Esophagus (tissue), 2 donors: ENCODE data around the gene VPREB3. TPM values are rescaled to one million over a fixed set of nuclear protein-coding genes. Genes with fewer than 3 reads are reported as not detected.

ENCODE experiments used
- H3K27ac ChIP-seq, 2 donors: one replicate each; pipeline ENCODE4 v1.5.1; 2013; ENCODE audit warnings: low read depth in 2 of 2, mild to moderate bottlenecking in 2 of 2, inconsistent platforms in 1 of 2, low read length in 1 of 2, moderate library complexity in 1 of 2
- H3K27me3 ChIP-seq, 2 donors: one replicate each; pipeline ENCODE4 v1.6.1; 2013; ENCODE audit warnings: low read length in 2 of 2, control low read depth in 1 of 2, mild to moderate bottlenecking in 1 of 2; ENCODE audit not compliant: insufficient read depth in 2 of 2, control insufficient read depth in 1 of 2
- H3K36me3 ChIP-seq, 2 donors: one replicate each; pipeline ENCODE4 v1.6.1; 2013; ENCODE audit warnings: low read length in 1 of 2; ENCODE audit not compliant: control insufficient read depth in 2 of 2, insufficient read depth in 2 of 2
- H3K4me1 ChIP-seq, 2 donors: one replicate each; pipeline ENCODE4 v1.6.1; 2013; ENCODE audit warnings: low read length in 1 of 2; ENCODE audit not compliant: control insufficient read depth in 2 of 2, insufficient read depth in 2 of 2
- H3K4me3 ChIP-seq, 2 donors: one replicate each; pipeline ENCODE4 v1.5.1; 2013; ENCODE audit warnings: low read length in 2 of 2, mild to moderate bottlenecking in 2 of 2, low read depth in 1 of 2, moderate library complexity in 1 of 2
- H3K9me3 ChIP-seq, 2 donors: one replicate each; pipeline ENCODE4 v1.6.1; 2013; ENCODE audit warnings: mild to moderate bottlenecking in 2 of 2, low read depth in 1 of 2, low read length in 1 of 2, moderate library complexity in 1 of 2; ENCODE audit not compliant: control insufficient read depth in 2 of 2, insufficient read depth in 1 of 2
- WGBS, 2 donors: extraction: QIAGEN DNeasy Blood & Tissue Kit; methylation state at CpG; one replicate each; pipeline ENCODE4 v1.1.7; 2013; 5-methylcytosine and 5-hydroxymethylcytosine counted together
- polyA plus RNA-seq, 2 donors: library from polyadenylated mRNA; stranded (reverse); fragments of 200-250 nt; gene quantifications; one replicate each; pipeline ENCODE4 v1.2.3, GENCODE V29; 2013
- donor health status: healthy with polysubstance abuse.
- donor health status: Bipolar disorder and iron deficiency.

The VPREB3 gene
- polyA plus RNA-seq, 2 donors, result 0.45 to 0.98 TPM

DNA sequence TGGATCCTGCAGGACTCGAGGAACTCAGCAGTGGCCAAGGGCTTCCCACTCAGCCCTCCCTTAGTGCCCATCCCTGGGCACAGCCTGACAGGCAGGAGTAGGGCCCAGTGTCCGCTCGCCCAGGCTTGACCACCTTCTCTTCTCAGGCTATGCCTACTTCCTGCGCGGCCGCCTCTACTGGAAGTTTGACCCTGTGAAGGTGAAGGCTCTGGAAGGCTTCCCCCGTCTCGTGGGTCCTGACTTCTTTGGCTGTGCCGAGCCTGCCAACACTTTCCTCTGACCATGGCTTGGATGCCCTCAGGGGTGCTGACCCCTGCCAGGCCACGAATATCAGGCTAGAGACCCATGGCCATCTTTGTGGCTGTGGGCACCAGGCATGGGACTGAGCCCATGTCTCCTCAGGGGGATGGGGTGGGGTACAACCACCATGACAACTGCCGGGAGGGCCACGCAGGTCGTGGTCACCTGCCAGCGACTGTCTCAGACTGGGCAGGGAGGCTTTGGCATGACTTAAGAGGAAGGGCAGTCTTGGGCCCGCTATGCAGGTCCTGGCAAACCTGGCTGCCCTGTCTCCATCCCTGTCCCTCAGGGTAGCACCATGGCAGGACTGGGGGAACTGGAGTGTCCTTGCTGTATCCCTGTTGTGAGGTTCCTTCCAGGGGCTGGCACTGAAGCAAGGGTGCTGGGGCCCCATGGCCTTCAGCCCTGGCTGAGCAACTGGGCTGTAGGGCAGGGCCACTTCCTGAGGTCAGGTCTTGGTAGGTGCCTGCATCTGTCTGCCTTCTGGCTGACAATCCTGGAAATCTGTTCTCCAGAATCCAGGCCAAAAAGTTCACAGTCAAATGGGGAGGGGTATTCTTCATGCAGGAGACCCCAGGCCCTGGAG, 29.3 kb upstream of the VPREB3 start:
- Histone ChIP-seq H3K27ac (no peak overlapping the region), H3K4me1 (peaks cover 4 to 15% of the 10 kb centered on the region in 2 donors), H3K27me3 (no peaks in the 10 kb centered on the region), H3K4me3 (no peak overlapping the region), H3K9me3 (no peaks in the 10 kb centered on the region), H3K36me3 (no peaks in the 10 kb centered on the region)
- 79% methylated on average over 15 of the region's 15 CpGs for WGBS, 2 donors

DNA sequence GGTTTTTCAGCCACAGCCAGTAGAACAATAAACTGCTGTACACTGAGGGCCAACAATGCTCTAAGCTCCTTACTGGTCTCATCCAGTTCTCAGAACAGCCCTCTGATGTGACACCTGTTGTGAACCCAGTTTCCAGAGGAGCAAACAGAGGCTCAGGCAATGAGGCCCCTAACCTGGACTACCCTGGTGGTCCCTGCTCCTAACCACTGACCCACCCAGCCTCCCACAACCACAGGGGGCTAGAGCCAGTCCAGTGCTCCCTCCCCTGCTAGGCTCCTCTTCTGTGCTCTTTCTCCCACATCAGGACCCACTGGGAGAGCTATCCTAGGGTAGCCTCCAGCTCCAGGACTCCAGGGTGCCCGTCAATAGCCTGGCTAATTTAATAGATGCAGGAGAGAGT, 28.5 kb upstream of the VPREB3 start:
- Histone ChIP-seq H3K9me3 (no peaks in the 10 kb centered on the region), H3K4me1 (peaks cover 4 to 13% of the 10 kb centered on the region in 2 donors), H3K27me3 (no peaks in the 10 kb centered on the region), H3K4me3 (no peak overlapping the region), H3K36me3 (no peaks in the 10 kb centered on the region), H3K27ac (no peak overlapping the region)
- WGBS, 2 donors, result 95 to 100% methylated on average over 1 of the region's 1 CpG

DNA sequence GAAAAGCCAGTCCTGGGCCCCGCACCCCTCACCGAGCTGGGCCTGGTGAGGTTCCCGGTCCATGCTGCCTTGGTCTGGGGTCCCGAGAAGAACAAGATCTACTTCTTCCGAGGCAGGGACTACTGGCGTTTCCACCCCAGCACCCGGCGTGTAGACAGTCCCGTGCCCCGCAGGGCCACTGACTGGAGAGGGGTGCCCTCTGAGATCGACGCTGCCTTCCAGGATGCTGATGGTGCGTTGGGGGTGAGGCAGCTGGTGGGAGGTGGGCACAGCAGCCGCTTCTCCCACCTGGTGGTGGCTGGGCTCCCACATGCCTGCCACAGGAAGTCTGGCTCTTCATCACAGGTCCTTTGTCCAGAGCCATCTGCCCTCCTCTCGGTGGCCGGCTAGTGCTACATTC, 28.0 kb upstream of the VPREB3 start:
- H3K36me3 ChIP-seq, result no peaks in the 10 kb centered on the region
- no peaks in the 10 kb centered on the region for H3K27me3 ChIP-seq
- H3K9me3 ChIP-seq, result no peaks in the 10 kb centered on the region
- no peak overlapping the region for H3K27ac ChIP-seq
- no peak overlapping the region for H3K4me3 ChIP-seq
- peaks cover 4 to 13% of the 10 kb centered on the region in 2 donors for H3K4me1 ChIP-seq
- WGBS, 2 donors, result 90 to 92% methylated on average over 16 of the region's 16 CpGs

DNA sequence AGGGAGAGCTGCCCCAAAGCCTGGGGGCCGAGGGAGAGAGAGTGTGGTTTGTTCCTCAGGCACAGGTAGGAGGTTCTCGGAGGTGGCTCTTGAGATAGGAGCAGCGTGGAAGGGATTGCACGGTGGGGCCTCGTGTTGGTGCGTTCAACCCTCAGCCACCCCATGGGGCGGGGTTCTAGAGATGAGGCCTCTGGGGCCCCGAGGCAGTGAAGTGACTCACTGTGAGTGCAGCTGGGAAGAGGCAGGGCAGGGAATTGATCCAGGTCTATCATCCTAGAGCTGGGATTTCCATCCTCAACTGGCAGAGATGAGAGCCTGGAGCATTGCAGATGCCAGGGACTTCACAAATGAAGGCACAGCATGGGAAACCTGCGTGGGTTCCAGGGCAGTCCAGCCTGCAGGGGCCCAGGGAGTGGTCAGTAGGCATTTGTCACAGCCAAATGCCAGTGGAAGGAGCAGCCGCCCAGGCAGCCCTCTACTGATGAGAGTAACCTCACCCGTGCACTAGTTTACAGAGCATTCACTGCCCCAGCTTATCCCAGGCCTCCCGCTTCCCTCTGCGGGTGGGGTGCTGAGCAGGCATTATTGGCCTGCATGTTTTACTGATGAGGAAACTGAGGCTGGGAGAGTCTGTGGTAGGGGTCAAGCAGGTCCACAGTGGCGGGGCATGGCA, 27.4 kb upstream of the VPREB3 start:
- H3K36me3 ChIP-seq, result no peaks in the 10 kb centered on the region
- H3K4me1 ChIP-seq, result peaks cover 4 to 13% of the 10 kb centered on the region in 2 donors
- no peak overlapping the region for H3K4me3 ChIP-seq
- H3K27me3 ChIP-seq, result no peaks in the 10 kb centered on the region
- no peaks in the 10 kb centered on the region for H3K9me3 ChIP-seq
- WGBS, 2 donors, result 52 to 58% methylated on average over 14 of the region's 14 CpGs
- H3K27ac ChIP-seq, result no peak overlapping the region

DNA sequence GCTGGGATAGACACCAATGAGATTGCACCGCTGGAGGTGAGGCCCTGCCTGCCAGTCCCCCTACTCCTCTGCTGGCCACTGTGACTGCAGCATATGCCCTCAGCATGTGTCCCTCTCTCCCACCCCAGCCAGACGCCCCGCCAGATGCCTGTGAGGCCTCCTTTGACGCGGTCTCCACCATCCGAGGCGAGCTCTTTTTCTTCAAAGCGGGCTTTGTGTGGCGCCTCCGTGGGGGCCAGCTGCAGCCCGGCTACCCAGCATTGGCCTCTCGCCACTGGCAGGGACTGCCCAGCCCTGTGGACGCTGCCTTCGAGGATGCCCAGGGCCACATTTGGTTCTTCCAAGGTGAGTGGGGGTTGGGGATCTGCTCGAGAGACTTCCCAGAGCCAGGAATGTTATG, 26.8 kb upstream of the VPREB3 start:
- no peaks in the 10 kb centered on the region for H3K36me3 ChIP-seq
- no peak overlapping the region for H3K4me3 ChIP-seq
- H3K9me3 ChIP-seq, result no peaks in the 10 kb centered on the region
- H3K27me3 ChIP-seq, result no peaks in the 10 kb centered on the region
- no peak overlapping the region for H3K27ac ChIP-seq
- peaks cover 4 to 10% of the 10 kb centered on the region in 2 donors for H3K4me1 ChIP-seq
- WGBS, 2 donors, result 77 to 80% methylated on average over 15 of the region's 15 CpGs

DNA sequence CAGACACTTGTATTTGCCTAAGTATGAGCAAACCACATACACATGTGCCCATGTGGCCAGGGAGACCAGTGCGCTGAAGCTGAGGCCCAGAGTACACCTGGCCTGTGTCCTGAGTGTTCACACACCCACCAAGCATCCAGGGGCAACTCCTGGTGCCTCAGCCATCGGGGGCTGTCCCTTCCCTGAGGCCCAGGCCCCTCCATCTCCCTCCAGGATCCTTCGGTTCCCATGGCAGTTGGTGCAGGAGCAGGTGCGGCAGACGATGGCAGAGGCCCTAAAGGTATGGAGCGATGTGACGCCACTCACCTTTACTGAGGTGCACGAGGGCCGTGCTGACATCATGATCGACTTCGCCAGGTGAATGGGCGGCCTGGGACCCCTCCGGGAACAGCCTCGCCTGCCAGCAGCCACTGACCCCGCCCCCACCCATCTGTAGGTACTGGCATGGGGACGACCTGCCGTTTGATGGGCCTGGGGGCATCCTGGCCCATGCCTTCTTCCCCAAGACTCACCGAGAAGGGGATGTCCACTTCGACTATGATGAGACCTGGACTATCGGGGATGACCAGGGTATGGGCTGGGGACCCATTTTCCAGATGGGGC, 26.0 kb upstream of the VPREB3 start:
- H3K9me3 ChIP-seq, result no peaks in the 10 kb centered on the region
- H3K4me1 ChIP-seq, result peaks cover 4 to 10% of the 10 kb centered on the region in 2 donors
- WGBS, 2 donors, result 87 to 93% methylated on average over 20 of the region's 20 CpGs
- no peaks in the 10 kb centered on the region for H3K36me3 ChIP-seq
- H3K27me3 ChIP-seq, result no peaks in the 10 kb centered on the region
- no peak overlapping the region for H3K4me3 ChIP-seq
- no peak overlapping the region for H3K27ac ChIP-seq

DNA sequence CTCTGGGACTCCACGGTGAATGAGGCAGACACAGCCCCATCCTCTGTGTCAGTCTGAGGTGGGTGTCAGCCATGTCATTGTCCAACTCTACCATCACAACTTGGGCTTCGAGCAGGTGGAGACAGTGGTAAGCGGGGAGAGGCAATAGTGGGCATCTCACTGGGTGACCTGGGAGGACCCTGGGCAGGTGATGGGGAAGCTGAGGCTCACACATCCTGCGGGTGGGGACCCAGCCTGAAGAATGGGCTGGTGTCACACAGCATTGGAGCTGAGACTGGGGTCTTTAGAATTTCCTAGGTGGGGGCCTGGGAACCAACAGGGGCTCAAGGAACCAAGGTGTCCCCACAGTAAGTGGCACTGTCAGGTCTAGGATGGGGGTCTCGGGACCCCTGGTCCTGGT, 25.5 kb upstream of the VPREB3 start:
- Histone ChIP-seq H3K4me1 (peaks cover 4 to 10% of the 10 kb centered on the region in 2 donors), H3K4me3 (no peak overlapping the region), H3K36me3 (no peaks in the 10 kb centered on the region), H3K27ac (no peak overlapping the region), H3K9me3 (no peaks in the 10 kb centered on the region), H3K27me3 (no peaks in the 10 kb centered on the region)
- WGBS, 2 donors, result 91% methylated on average over 5 of the region's 5 CpGs

DNA sequence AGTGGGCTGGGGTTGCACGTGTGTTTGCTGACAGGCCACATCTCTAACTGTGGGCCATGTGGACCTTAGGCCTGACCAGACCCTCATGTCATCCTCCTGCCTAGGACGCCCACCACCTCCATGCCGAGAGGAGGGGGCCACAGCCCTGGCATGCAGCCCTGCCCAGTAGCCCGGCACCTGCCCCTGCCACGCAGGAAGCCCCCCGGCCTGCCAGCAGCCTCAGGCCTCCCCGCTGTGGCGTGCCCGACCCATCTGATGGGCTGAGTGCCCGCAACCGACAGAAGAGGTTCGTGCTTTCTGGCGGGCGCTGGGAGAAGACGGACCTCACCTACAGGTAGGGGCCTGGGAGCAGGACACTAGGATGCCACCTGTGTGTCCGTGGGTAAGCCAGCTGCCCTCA, 24.9 kb upstream of the VPREB3 start:
- Histone ChIP-seq H3K27me3 (no peaks in the 10 kb centered on the region), H3K9me3 (no peaks in the 10 kb centered on the region), H3K36me3 (no peaks in the 10 kb centered on the region), H3K4me1 (peaks cover 4 to 10% of the 10 kb centered on the region in 2 donors), H3K4me3 (no peak overlapping the region), H3K27ac (no peak overlapping the region)
- 90 to 91% methylated on average over 16 of the region's 16 CpGs for WGBS, 2 donors

DNA sequence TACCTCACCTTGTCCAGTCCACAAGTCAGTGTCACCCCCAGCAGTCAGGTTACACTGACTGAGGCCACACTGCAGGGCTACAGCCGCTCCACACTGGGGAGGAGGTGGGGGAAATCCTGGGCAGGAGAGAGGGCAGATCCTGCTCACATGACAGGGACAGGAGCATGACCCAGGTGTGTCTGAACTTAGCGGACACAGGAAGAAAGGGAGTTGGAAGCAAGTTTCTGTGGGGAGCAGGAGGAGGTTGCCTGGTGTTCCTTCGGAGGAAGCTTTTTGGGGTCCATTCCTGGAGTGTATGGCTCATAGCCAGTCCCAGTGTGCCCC, 24.3 kb upstream of the VPREB3 start:
- no peaks in the 10 kb centered on the region for H3K27me3 ChIP-seq
- no peaks in the 10 kb centered on the region for H3K36me3 ChIP-seq
- 74 to 78% methylated on average over 3 of the region's 3 CpGs for WGBS, 2 donors
- H3K27ac ChIP-seq, result no peak overlapping the region
- H3K4me1 ChIP-seq, result peaks cover 4 to 14% of the 10 kb centered on the region in 2 donors
- H3K9me3 ChIP-seq, result no peaks in the 10 kb centered on the region
- no peak overlapping the region for H3K4me3 ChIP-seq
